GM21390 (cell line): ENCODE data around the gene NTNG2.
"Not testable (repeated sequence)": the region's sequence is repeated elsewhere in the genome, so short reads cannot be mapped to it uniquely, and the experiment has no call there.

Experiments
- ATAC-seq: cut with Tn5 transposase; IDR thresholded peaks from one replicate; pipeline ENCODE4 v1.9.1; 2021; ENCODE audit not compliant: unreplicated experiment

The NTNG2 gene

DNA sequence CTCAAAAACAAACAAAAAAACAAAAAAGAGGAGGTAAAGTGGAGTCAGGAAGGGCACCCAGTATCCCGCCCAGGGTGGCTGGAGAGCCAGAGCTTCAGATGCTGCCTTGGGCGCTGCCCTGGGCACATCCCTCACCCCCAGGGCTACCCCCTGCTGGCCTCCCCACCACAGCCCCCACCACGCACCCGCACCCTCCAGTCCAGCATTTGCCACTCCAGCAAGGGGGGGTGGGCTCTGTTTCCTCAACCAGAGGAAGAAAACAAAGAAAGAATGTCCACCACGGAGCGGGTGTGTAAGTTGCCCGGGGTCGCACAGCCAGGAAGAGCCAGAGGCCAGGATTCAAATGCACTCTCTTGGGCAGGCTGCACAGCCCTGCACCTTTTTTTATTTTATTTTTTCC lies 86.1 kb downstream of the NTNG2 start:
- no peak for ATAC-seq

DNA sequence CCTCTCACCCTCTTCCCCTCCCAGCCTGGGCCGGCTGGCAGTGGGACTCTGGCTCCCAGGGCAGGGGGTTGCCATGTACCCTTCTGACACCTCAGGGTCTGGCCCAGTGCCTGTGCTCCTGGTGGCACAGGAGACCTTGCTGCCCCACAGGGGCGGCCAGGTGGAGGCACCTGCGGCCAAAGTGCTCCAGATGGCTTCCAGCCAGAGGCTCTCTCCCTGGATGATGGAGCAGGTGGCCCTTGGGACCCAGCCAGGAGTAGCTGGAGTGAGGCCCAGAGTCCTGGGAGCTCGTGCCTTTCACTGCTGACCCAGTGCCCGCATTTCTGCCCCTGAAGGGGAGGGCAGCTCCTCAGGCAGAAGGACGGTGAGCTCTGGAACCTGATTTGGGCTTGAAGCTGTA lies 87.3 kb downstream of the NTNG2 start:
- no peak for ATAC-seq

DNA sequence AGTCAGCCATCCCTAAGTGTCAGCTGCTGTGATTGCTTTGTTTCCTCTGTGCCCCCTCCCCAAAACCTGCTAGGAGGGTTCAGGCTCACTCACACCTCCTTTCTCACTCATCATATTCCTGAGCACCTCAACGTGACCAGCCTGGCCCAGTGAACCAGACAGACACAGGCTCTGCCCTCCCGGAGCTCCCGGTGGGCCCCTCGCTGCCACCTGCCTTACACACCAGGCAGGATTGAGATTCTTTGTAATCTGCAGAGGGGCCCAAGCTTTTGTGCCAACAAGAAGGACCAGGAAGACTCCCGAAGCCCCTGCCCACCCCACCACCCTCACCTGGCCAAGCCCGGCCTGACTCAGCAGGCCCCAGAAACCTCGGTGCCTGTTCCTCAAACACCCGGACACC lies 87.8 kb downstream of the NTNG2 start:
- ATAC-seq: no peak

DNA sequence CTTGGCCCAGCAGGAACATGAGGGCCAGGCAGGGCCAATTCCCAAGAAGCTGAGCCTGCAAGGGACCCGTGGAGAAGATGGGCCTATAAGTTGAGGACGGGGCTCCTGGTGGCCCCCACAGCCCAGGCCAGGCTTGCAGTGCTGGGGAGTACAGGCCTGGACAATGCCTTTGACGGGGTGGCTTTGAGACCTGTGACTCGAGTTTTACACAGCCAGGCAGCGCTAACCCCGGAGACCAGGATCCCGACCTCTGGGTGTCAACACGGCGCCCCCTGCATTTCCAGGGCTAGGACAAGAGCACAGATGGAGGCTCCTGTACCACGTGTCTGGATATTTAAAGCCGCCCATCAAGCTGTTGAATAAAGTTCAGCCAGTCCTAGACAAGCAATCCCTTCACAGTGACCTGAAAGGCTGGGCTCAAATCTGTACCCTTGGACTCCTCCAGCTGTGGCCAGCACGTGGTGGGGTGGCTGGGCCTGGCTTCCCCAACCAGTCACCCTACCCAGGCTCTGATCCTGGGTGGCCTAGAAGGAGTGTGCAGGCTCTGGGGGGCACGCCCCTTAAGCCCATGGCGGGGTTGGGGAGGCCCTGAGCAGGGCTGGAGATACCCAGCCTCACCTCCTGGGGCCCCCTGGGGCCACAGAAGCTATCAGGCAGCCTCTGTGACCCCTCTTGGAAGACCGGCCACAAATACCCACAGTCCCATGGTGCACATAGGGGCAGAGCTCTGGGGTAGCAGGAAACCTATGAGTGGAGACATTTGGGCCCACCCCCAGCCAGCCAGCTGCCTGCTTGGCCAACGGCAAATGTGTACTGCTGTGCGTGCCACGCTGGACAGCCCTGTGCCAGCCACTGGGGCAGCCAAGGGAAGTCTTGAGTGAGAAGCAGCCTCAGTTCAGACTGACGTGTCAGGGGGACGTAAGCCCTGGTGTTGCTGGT lies 88.7 kb downstream of the NTNG2 start:
- no peak for ATAC-seq

DNA sequence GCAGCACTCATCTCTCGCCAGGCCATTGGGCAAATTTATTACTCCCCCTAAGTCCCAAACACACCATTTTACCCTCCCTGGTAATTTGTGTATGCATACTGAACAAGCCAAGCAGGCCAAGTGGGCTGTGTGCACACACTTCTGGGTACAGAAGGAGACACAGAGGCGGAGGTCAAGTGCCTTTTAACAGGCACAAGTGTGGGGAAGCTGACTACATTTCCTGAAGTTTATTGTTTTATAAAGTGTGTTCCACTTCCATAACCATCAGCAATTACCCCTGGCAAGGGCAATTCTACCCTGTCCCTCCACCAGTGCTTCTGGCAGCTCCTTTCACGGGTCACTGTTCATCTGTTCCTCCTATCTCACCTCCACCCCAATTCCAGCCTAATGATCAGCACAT lies 99.0 kb downstream of the NTNG2 start:
- no peak for ATAC-seq

DNA sequence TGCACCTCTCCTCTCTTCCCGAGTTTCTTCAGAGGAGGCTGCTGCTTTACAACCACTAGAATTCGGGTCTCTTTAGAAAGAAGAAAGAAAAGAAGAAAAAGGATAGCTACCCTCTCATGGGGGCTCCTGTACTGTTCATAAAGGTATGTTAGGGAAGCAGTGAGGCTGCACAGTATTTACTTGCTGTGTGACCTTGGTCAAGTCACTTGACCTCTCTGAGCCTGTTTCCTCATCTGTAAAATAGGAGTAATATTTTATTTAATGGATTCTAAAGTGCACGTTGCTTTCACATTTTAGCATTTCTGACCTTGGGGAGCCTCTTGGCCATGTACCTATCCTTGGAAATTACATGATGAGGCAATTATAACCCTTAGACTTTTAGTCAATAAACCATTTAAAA lies 104.2 kb downstream of the NTNG2 start:
- no peak for ATAC-seq

DNA sequence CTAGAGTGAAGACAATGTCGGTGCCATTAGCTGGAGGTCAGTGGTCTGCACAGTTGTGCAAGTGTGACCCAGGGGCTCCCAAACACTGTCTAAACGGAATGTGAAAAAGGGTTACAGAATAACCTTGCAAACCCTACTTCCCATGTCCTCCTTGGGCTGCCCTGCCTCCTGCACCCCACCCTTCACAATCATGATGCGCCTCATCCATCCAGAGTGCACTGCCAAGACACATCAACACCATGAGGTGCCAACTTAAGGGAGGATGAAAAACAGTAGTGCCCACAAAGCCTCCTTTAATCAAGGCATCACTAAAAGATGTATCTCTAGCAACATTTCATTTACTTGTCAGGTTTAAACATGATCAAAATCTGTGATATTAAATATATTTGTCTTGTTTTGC lies 105.8 kb downstream of the NTNG2 start:
- ATAC-seq: no peak

DNA sequence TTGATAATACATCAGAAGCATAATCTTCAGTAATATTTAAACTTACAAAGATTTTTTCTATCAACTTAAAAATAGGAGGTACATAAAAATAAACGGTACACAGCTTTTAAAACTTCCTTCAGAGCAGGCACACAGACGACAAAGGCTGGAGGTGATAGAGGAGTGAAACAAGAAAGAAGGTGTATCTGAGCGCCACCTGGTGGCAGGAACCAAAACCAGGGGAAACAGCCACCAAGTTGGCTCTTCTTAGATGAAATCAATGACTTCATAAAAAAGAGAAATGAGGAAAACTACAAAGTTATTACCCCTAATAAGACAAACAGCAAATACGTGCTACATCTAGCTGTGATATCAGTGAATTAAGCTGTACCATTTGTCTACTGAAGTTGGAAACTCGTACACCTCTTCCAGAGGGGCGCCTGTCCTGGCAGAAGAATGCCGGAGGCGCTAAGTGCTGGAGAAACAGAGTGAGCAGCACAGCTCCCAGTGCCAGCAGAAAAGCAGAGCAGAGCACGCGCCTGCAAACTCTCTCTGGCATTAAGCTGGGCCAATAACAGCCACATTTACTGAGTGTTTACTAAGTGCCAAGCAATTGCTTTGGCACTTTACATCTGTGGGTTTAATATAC lies 107.0 kb downstream of the NTNG2 start:
- ATAC-seq: no peak

DNA sequence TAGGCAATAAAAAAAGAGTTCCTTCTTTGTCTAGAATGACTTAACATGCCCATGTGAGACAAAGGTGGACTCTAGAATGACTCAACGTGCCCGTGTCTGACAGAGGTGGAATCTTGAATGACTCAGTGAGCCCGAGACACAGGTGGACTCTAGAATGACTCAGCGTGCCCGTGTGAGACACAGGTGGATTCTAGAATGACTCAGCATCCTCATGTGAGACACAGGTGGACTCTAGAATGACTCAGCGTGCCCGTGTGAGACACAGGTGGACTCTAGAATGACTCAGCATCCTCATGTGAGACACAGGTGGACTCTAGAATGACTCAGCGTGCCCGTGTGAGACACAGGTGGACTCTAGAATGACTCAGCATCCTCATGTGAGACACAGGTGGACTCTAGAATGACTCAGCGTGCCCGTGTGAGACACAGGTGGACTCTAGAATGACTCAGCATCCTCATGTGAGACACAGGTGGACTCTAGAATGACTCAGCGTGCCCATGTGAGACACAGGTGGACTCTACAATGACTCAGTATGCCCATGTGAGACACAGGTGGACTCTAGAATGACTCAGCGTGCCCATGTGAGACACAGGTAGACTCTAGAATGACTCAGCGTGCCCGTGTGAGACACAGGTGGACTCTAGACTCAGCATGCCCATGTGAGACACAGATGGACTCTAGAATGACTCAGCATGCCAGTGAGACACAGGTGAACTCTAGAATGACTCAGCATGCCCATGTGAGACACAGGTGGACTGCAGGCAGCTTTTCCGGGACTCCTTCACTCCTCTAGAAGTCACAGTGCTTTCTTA lies 108.1 kb downstream of the NTNG2 start:
- not testable (repeated sequence) for ATAC-seq

DNA sequence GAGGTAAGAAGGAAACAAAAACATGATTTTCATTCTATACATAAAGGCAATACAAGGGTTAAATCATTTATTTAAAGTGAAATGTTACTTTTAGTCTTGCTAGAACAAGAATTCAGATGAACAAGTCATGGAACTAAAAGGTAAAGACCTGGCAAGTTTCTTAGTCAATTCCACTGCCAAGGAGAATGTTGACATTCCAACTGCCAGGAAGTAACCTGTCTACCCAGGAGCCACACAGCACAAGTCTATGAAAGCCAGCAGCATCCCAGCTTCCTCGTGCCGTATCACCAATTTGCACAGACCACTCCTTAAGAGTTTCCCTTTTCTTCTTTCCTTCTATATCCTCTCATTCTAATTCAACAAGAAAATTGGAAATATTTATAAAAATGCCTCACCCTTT lies 113.0 kb downstream of the NTNG2 start:
- no peak for ATAC-seq

DNA sequence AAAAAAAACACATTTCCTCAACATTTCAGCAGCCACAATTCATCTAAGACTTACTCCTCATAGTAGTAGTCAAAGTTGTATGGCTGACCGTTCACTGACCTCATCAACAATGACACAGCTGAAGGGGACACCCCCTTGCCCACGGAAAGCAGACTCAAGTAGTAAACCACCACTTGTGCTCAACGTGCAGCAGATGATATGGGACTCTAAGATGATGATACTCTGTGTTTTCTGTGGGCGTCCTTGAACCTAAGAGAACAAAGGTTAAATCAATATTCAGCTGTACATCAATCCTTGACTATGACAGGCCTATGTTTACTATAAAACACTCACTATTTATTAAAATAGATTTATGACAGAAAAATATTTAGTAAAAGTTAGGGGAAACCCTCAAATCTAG lies 121.3 kb downstream of the NTNG2 start:
- no peak for ATAC-seq

DNA sequence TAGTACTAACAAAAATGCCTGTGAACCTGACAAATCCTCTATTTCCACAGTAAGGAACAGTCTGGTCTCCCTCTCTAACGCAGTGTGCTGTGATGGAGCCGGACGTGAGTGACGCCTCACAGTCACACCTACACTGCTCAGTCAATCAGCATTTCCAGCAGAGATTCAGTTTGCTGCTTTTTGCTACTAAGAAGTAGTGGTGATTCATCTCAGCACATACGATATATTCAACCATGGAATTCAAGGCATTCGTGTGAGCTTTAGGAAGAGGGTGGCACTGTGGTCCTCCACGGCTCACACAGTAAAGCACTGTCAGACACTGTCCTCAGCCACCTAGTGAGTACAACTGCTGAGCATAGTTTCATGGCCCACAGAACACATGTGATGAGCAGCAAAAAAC lies 122.0 kb downstream of the NTNG2 start:
- ATAC-seq: no peak

DNA sequence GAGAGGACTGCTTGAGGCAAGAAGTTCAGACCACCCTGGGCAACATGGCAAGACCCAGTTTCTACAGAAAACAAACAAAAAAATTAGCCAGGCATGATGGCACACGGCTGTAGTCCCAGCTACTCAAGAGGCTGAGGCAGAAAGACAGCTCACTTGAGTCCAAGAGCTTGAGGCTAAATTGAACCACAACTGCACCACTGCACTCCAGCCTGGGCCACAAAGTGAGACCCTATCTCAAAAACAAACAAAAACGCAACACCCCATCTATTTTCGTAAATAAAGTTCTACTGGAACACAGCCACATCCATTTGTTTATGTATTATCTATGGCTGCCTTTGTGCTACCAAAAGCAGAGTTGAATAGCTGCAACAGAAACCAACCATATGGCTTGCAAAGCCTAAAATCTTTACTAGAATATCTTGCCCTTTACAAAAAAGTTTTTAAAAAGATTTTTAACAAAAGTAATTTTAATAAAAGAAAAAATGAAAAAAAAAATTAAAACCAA lies 125.5 kb downstream of the NTNG2 start:
- ATAC-seq: no peak

DNA sequence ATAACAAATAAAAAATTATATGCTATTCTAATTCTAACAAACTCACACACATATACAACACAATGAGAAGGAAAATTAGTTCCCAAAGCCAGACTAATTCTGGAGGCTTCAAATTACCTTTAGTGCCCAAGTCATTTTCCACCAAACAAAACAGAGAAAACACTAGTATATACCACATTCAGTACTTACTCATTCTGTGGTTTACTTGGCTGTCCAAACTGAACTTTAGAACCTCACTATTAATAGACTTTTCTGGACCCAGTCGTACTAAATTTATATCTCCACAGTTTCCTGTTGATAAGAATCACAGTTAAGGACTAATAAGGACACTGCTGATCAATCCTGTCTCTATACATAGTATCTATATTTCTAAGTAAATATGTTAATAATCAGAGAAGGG lies 126.5 kb downstream of the NTNG2 start:
- no peak for ATAC-seq

DNA sequence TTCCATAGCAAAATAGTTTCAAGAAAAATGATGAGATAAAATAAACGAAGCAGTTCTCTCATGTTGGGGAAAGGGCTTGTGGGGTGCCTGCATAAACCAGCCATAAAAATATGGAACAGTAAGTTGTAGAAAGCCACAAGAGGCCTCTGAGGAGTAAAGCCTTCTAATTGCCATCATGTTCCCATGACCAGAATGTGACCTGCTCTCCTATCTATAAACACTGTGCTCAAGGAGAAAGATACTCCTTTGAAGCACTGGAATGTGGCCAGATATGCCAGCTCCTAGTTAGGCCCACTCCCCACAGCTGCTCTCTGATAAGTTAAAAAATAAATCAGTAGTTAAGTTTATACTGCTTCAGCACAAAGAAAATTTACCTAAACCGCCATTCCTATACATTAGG lies 127.1 kb downstream of the NTNG2 start:
- ATAC-seq: no peak

DNA sequence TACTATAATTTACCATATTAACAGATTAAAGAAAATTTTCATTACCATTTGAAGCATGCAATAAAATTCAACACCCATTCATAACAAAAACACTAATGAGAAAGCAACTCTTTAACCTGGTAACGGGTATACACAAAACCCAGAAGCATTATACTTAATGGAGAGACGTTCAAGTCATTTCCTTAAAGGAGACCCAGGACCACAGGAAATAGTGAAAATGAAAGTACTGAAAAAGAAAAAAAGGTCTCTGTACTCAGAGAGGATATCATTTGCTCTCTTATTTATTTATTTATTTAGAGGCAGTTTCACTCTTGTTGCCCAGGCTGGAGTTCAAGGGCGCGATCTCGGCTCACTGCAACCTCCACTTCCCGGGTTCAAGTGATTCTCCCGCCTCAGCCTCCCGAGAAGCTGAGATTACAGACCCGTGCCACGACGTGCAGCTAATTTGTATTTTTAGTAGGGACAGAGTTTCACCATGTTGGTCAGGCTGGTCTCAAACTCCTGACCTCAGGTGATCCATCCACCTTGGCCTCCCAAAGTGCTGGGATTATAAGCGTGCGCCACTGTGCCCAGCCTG lies 131.4 kb downstream of the NTNG2 start:
- no peak for ATAC-seq
